Right lobe of liver (tissue), 6 donors: ENCODE results near the gene FSD2. TPM values are rescaled to one million over a fixed set of nuclear protein-coding genes. Genes with fewer than 3 reads are reported as not detected.

Experiments
- ATAC-seq, 4 donors: fragments of 200-7000 bp; cut with Tn5 transposase; one replicate each; pipeline ENCODE4 v1.9.1; 2020; ENCODE audit warnings: mild to moderate bottlenecking in 4 of 4, moderate library complexity in 4 of 4
- DNase-seq, 3 donors: peaks; one replicate each; pipeline ENCODE4 v3.0.0-alpha.2; 2020
- H3K27ac ChIP-seq, 3 donors: fragments of 200-600 bp; one replicate each; pipeline ENCODE4 v1.8.0; 2022
- H3K27me3 ChIP-seq, 2 donors: fragments of 200-600 bp; one replicate each; pipeline ENCODE4 v1.8.0; 2022
- H3K36me3 ChIP-seq, 4 donors: fragments of 200-600 bp; sonication (generic) in 1 of 4; one replicate each; pipeline versions ENCODE4 v1.5.1 to v1.8.0; 2017 to 2022; ENCODE audit warnings: control low read depth in 1 of 4
- H3K4me1 ChIP-seq, 4 donors: fragments of 200-600 bp; sonication (generic) in 1 of 4; one replicate each; pipeline versions ENCODE4 v1.5.1 to v1.8.0; 2017 to 2022; ENCODE audit warnings: control low read depth in 1 of 4
- H3K4me3 ChIP-seq, 3 donors: fragments of 200-600 bp; one replicate each; pipeline ENCODE4 v1.8.0; 2022
- H3K9me3 ChIP-seq, 4 donors: fragments of 200-600 bp; sonication (generic) in 1 of 4; one replicate each; pipeline versions ENCODE4 v1.5.1 to v1.8.0; 2017 to 2022; ENCODE audit warnings: control low read depth in 1 of 4
- POLR2A ChIP-seq: fragments of 450-650 bp; IDR thresholded peaks from one replicate; pipeline ENCODE4 v1.6.1; 2017; ENCODE audit warnings: antibody characterized with exemption, mild to moderate bottlenecking
- WGBS: methylation state at CpG from one replicate; pipeline ENCODE4 v1.1.6; 2018; ENCODE audit warnings: low coverage, low lambda C conversion rate; ENCODE audit not compliant: insufficient coverage; ENCODE audit errors: missing lambda C conversion rate; 5-methylcytosine and 5-hydroxymethylcytosine counted together
- intact Hi-C, 2 donors: fragments of 100-400 bp; cut with DNase I; formaldehyde crosslinking; loops; one replicate each; pipeline versions ENCODE4 v1.11.2 to v1.14.1; 2022
- total RNA-seq, 6 experiments: library from RNA; depleted of rRNA in 2 of 6; stranded (reverse); fragments of >200 nt in 2 of 6; fragmentation: NEBNext Ultra II Directional in 3 of 6; extraction: Animal tissue kit (Norgen Biotek cat#: 25700) in 3 of 6; gene quantifications; one replicate each; pipeline versions ENCODE4 v1.1.0 to v1.2.4, GENCODE V29; 2016 to 2023
- TF ChIP-seq, protein P1 (sequence below), 4 donors: fragments of 200-600 bp in 3 of 4; fragments of 450-650 bp in 1 of 4; IDR thresholded peaks; one replicate each; pipeline versions ENCODE4 v1.5.1 to v1.8.0; 2016 to 2022; ENCODE audit warnings: antibody characterized with exemption in 4 of 4, mild to moderate bottlenecking in 2 of 4
- donor health status: DM: no; HTN: yes; CAD: no.
- donor health status: DM: no; HTN: no; CAD: no.
- donor health status: DM: no; HTN: no; CAD: no.
- donor health status: DM: no; HTN: yes; CAD: no.
- donor health status: DM: no; HTN: yes; CAD: no.

The FSD2 gene
- total RNA-seq, 6 experiments from 2014 or later, result not detected

GRCh38 chr15:82778755-82779154 is 27.1 kb downstream of the FSD2 start:
- no peaks in the 10 kb centered on the region for H3K27me3 ChIP-seq
- H3K4me1 ChIP-seq, result no peaks in the 10 kb centered on the region
- H3K36me3 ChIP-seq, result no peaks in the 10 kb centered on the region
- no peak overlapping the region for H3K4me3 ChIP-seq
- WGBS, result 92% methylated on average over 2 of the region's 3 CpGs
- no peak for TF ChIP-seq POLR2A
- TF ChIP-seq, protein P1, sequence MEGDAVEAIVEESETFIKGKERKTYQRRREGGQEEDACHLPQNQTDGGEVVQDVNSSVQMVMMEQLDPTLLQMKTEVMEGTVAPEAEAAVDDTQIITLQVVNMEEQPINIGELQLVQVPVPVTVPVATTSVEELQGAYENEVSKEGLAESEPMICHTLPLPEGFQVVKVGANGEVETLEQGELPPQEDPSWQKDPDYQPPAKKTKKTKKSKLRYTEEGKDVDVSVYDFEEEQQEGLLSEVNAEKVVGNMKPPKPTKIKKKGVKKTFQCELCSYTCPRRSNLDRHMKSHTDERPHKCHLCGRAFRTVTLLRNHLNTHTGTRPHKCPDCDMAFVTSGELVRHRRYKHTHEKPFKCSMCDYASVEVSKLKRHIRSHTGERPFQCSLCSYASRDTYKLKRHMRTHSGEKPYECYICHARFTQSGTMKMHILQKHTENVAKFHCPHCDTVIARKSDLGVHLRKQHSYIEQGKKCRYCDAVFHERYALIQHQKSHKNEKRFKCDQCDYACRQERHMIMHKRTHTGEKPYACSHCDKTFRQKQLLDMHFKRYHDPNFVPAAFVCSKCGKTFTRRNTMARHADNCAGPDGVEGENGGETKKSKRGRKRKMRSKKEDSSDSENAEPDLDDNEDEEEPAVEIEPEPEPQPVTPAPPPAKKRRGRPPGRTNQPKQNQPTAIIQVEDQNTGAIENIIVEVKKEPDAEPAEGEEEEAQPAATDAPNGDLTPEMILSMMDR (IDR thresholded peaks at IDR 0.05), result no peak
- H3K9me3 ChIP-seq, result no peaks in the 10 kb centered on the region
- no peak overlapping the region for H3K27ac ChIP-seq
- no peak for DNase-seq
- no peak for ATAC-seq
- intact Hi-C loops, result no loop called here

- DNase-seq (no peak), ATAC-seq (no peak)
- H3K9me3 ChIP-seq, result no peaks in the 10 kb centered on the region
- TF ChIP-seq, protein P1 (IDR thresholded peaks at IDR 0.05), result no peak
- TF ChIP-seq POLR2A, result no peak
- WGBS, result 24% methylated on average over 4 of the region's 7 CpGs
- no peak overlapping the region for H3K27ac ChIP-seq
- no peaks in the 10 kb centered on the region for H3K36me3 ChIP-seq
- intact Hi-C loops, result no loop called here
- H3K27me3 ChIP-seq, result no peaks in the 10 kb centered on the region
- no peak overlapping the region for H3K4me3 ChIP-seq
- no peaks in the 10 kb centered on the region for H3K4me1 ChIP-seq
Measured at GRCh38 chr15:82774496-82774895, 31.4 kb downstream of the FSD2 start.

DNA sequence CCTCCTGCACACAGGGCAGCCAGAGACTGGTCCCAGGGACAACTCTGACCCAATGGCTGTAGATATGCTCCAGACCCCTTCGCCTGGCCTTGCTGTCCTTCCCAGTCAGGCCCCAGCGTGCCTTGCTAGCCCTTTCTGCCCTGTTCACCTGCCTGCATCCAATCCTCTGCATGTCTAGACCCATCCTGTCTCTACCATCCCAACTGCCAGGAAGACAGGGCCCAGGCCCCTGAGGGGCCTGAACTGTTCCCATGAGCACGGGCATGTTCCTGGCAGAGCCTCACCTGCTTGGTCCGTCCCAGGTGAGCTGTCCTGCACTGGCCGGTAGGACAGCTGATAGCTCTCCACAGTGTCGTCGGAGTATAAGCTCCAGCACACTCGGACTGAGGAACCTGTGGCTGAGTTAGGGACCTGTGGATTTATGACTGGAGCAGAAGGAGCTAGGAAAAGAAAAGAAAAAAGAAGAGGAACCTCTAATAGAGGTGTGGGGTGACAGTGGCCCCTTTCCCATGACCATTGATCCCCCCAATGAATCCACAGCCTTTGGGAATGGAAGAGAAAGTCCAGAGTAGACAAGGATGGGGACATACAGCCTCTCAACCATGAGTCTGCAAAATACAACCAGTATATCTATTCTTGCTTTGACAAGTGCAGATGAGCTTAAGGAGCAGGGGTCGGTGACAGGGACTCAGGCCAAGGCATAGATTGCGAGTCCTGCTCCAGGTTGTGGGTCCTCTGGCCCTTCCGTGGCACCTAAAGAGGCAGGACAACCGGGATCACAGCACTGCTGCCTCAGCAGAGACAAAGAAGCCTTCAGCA is 33.9 kb downstream of the FSD2 start:
- H3K27me3 ChIP-seq, result no peaks in the 10 kb centered on the region
- WGBS, result 89% methylated on average over 8 of the region's 12 CpGs
- peak in 1 of 4 donors; percentile 35 for ATAC-seq
- H3K36me3 ChIP-seq, result no peaks in the 10 kb centered on the region
- TF ChIP-seq, protein P1 (IDR thresholded peaks at IDR 0.05), result no peak
- no peak for TF ChIP-seq POLR2A
- H3K9me3 ChIP-seq, result no peaks in the 10 kb centered on the region
- DNase-seq, result no peak
- no peak overlapping the region for H3K4me3 ChIP-seq
- intact Hi-C loops, result no loop called here
- no peak overlapping the region for H3K27ac ChIP-seq
- H3K4me1 ChIP-seq, result no peaks in the 10 kb centered on the region

DNA sequence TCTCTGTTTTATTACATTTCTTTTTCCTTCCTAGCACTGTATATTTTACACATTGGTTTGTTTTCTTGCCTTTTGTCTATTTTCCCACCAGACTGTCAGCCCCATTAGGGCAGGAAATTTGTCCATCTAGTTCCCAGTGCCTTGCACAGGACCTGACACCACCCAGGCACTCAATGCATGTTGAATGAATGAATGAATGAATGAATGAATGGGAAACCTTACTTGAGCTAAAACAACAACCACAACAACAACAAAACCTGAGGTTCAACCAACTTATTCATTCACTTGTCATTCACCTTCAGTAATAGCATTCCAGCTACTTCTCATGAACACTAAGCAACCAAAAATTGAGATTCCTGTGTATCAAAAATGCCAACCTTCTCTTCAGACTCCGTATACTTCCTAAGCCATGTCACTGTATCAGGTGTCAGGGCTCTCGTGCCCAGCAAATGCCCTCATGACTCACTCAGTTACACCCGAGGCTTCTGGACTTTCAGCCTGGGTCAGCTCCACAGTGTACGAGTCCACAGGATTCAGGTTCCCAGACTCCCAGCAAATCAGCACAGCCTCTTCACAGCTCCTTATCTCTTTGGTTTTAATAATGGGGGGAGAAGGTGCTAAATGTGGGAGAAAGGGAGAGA is 37.3 kb downstream of the FSD2 start:
- intact Hi-C loops, result no loop called here
- Histone ChIP-seq H3K36me3 (no peaks in the 10 kb centered on the region), H3K9me3 (no peaks in the 10 kb centered on the region), H3K4me1 (no peaks in the 10 kb centered on the region), H3K27ac (no peak overlapping the region), H3K4me3 (no peak overlapping the region), H3K27me3 (no peaks in the 10 kb centered on the region)
- ATAC-seq (peak in 1 of 4 donors; percentile 73), DNase-seq (no peak)
- no peak for TF ChIP-seq POLR2A
- TF ChIP-seq, protein P1 (IDR thresholded peaks at IDR 0.05), result no peak
- WGBS, result 81% methylated on average over 4 of the region's 4 CpGs
